ENCODE measurements around the gene PIGK.

The PIGK gene

GRCh38 chr1:77146270-77146669 lies 73.0 kb downstream of the PIGK start:
- TF ChIP-seq, protein P1, sequence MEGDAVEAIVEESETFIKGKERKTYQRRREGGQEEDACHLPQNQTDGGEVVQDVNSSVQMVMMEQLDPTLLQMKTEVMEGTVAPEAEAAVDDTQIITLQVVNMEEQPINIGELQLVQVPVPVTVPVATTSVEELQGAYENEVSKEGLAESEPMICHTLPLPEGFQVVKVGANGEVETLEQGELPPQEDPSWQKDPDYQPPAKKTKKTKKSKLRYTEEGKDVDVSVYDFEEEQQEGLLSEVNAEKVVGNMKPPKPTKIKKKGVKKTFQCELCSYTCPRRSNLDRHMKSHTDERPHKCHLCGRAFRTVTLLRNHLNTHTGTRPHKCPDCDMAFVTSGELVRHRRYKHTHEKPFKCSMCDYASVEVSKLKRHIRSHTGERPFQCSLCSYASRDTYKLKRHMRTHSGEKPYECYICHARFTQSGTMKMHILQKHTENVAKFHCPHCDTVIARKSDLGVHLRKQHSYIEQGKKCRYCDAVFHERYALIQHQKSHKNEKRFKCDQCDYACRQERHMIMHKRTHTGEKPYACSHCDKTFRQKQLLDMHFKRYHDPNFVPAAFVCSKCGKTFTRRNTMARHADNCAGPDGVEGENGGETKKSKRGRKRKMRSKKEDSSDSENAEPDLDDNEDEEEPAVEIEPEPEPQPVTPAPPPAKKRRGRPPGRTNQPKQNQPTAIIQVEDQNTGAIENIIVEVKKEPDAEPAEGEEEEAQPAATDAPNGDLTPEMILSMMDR (IDR thresholded peaks at IDR 0.05), result no peak
- Histone ChIP-seq H3K9me3 (no peaks in the 10 kb centered on the region), H3K27me3 (no peaks in the 10 kb centered on the region), H3K27ac (no peak overlapping the region), H3K36me3 (no peaks in the 10 kb centered on the region), H3K4me3 (no peak overlapping the region), H3K4me1 (no peaks in the 10 kb centered on the region)
- DNase-seq, result no peak
- intact Hi-C loops (cut with DNase I; ENCODE audit: low total_unique reads), result no loop called here

GRCh38 chr1:77143529-77144121 lies 75.6 kb downstream of the PIGK start:
- DNase-seq, result no peak
- no peak overlapping the region for H3K27ac ChIP-seq
- H3K36me3 ChIP-seq, result no peaks in the 10 kb centered on the region
- H3K4me3 ChIP-seq, result no peak overlapping the region
- TF ChIP-seq, protein P1 (IDR thresholded peaks at IDR 0.05), result peak in 1 of 2 experiments; percentile 26
- no peaks in the 10 kb centered on the region for H3K27me3 ChIP-seq
- H3K4me1 ChIP-seq, result no peaks in the 10 kb centered on the region
- intact Hi-C loops (cut with DNase I; ENCODE audit: low total_unique reads), result no loop called here
- no peaks in the 10 kb centered on the region for H3K9me3 ChIP-seq

- TF ChIP-seq, protein P1 (IDR thresholded peaks at IDR 0.05), result no peak
- Histone ChIP-seq H3K4me3 (no peak overlapping the region), H3K36me3 (no peaks in the 10 kb centered on the region), H3K27me3 (no peaks in the 10 kb centered on the region), H3K4me1 (no peaks in the 10 kb centered on the region), H3K27ac (no peak overlapping the region), H3K9me3 (no peaks in the 10 kb centered on the region)
- no peak for DNase-seq
- intact Hi-C loops (cut with DNase I; ENCODE audit: low total_unique reads), result loop anchor here (10.0 kb wide), 1 partner anchor 985 kb away; no protein-coding TSS in a partner anchor
Observed at GRCh38 chr1:77139389-77139788, 79.8 kb downstream of the PIGK start.

DNA sequence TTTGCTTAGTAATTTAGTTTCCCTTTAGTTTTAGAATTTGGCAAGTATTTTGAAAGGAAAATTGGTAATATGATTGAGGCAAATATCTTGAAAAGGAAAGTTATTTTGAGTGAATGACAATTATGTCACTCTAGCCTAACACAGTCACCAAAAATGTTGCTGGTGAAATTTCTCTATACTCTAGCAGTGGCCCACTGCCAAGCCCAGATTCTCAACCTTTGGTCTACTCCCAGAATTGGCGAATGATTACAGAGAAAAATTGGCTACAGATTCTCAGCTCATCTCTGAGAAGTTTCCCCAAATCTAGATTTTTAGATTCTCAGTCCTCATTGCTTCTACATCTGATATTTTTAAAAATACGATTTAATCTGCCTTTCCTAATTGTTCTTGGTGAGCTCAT lies 84.9 kb downstream of the PIGK start:
- Histone ChIP-seq H3K27ac (no peak overlapping the region), H3K9me3 (no peaks in the 10 kb centered on the region), H3K36me3 (no peaks in the 10 kb centered on the region), H3K4me1 (no peaks in the 10 kb centered on the region), H3K27me3 (no peaks in the 10 kb centered on the region), H3K4me3 (no peak overlapping the region)
- TF ChIP-seq, protein P1 (IDR thresholded peaks at IDR 0.05), result no peak
- DNase-seq, result no peak
- intact Hi-C loops (cut with DNase I; ENCODE audit: low total_unique reads), result loop anchor here (10.0 kb wide), 1 partner anchor 980 kb away; no protein-coding TSS in a partner anchor

GRCh38 chr1:77133731-77134358 lies 85.4 kb downstream of the PIGK start:
- Histone ChIP-seq H3K27me3 (no peaks in the 10 kb centered on the region), H3K9me3 (no peaks in the 10 kb centered on the region), H3K4me1 (no peaks in the 10 kb centered on the region), H3K36me3 (no peaks in the 10 kb centered on the region), H3K27ac (no peak overlapping the region), H3K4me3 (no peak overlapping the region)
- TF ChIP-seq, protein P1 (IDR thresholded peaks at IDR 0.05), result no peak
- no peak for DNase-seq
- intact Hi-C loops (cut with DNase I; ENCODE audit: low total_unique reads), result loop anchor here (10.0 kb wide), 1 partner anchor 979 kb away; no protein-coding TSS in a partner anchor

Measured in tibial artery (tissue), 4 donors.